Measurements from ENCODE around the gene FCN3.

FCN3 gene

GRCh38 chr1:27398405-27399149 lies 24.0 kb upstream of the FCN3 start:
- H3K27ac ChIP-seq (ENCODE audit: low read length), result no peak overlapping the region
- H3K9ac ChIP-seq (ENCODE audit: low read length), result no peak overlapping the region
- H3K4me2 ChIP-seq (ENCODE audit: low read length), result no peak overlapping the region
- no peaks in the 10 kb centered on the region for H3K27me3 ChIP-seq (ENCODE audit: low read depth, low read length)
- H3K79me2 ChIP-seq (ENCODE audit: low read length), result no peaks in the 10 kb centered on the region
- H3K4me1 ChIP-seq (ENCODE audit: low read length), result peaks cover 5% of the 10 kb centered on the region; the same call in 1 of the 2 replicates
- H3K36me3 ChIP-seq (replicated peaks; ENCODE audit: low read depth, low read length), result no peaks in the 10 kb centered on the region
- no peak overlapping the region for H3K4me3 ChIP-seq (ENCODE audit: low read length)
- H4K20me1 ChIP-seq (ENCODE audit: insufficient read depth, low read length), result no peaks in the 10 kb centered on the region
- no peaks in the 10 kb centered on the region for H3K9me3 ChIP-seq (ENCODE audit: insufficient read depth, low read length)
- TF ChIP-seq EZH2phosphoT487 (IDR thresholded peaks at IDR 0.05; ENCODE audit: low read depth) (no peak), CTCF (IDR thresholded peaks at IDR 0.05; ENCODE audit: low read depth, low read length) (no peak)
- H2AFZ ChIP-seq (ENCODE audit: low read depth, low read length), result no peak overlapping the region

GRCh38 chr1:27397749-27398148 lies 23.1 kb upstream of the FCN3 start:
- Histone ChIP-seq H3K27me3 (ENCODE audit: low read depth, low read length) (no peaks in the 10 kb centered on the region), H2AFZ (ENCODE audit: low read depth, low read length) (no peak overlapping the region), H3K36me3 (replicated peaks; ENCODE audit: low read depth, low read length) (no peaks in the 10 kb centered on the region), H4K20me1 (ENCODE audit: insufficient read depth, low read length) (no peaks in the 10 kb centered on the region), H3K9me3 (ENCODE audit: insufficient read depth, low read length) (no peaks in the 10 kb centered on the region), H3K4me1 (ENCODE audit: low read length) (peaks cover 5% of the 10 kb centered on the region; the same call in 1 of the 2 replicates), H3K27ac (ENCODE audit: low read length) (no peak overlapping the region), H3K79me2 (ENCODE audit: low read length) (no peaks in the 10 kb centered on the region), H3K4me3 (ENCODE audit: low read length) (no peak overlapping the region), H3K4me2 (ENCODE audit: low read length) (no peak overlapping the region), H3K9ac (ENCODE audit: low read length) (no peak overlapping the region)
- TF ChIP-seq EZH2phosphoT487 (IDR thresholded peaks at IDR 0.05; ENCODE audit: low read depth), result no peak
- no peak for TF ChIP-seq CTCF (IDR thresholded peaks at IDR 0.05; ENCODE audit: low read depth, low read length)

- Histone ChIP-seq H2AFZ (ENCODE audit: low read depth, low read length) (no peak overlapping the region), H3K9me3 (ENCODE audit: insufficient read depth, low read length) (no peaks in the 10 kb centered on the region), H3K27me3 (ENCODE audit: low read depth, low read length) (no peaks in the 10 kb centered on the region), H3K9ac (ENCODE audit: low read length) (no peak overlapping the region), H3K4me3 (ENCODE audit: low read length) (no peak overlapping the region), H3K36me3 (replicated peaks; ENCODE audit: low read depth, low read length) (no peaks in the 10 kb centered on the region), H3K4me2 (ENCODE audit: low read length) (no peak overlapping the region), H3K4me1 (ENCODE audit: low read length) (peaks cover 5% of the 10 kb centered on the region; the same call in 1 of the 2 replicates), H4K20me1 (ENCODE audit: insufficient read depth, low read length) (no peaks in the 10 kb centered on the region), H3K79me2 (ENCODE audit: low read length) (no peaks in the 10 kb centered on the region), H3K27ac (ENCODE audit: low read length) (no peak overlapping the region)
- TF ChIP-seq EZH2phosphoT487 (IDR thresholded peaks at IDR 0.05; ENCODE audit: low read depth) (no peak), CTCF (IDR thresholded peaks at IDR 0.05; ENCODE audit: low read depth, low read length) (no peak)
These were observed 22.5 kb upstream of the FCN3 start for GRCh38 chr1:27397110-27397509.

- H3K27me3 ChIP-seq (ENCODE audit: low read depth, low read length), result no peaks in the 10 kb centered on the region
- peak overlapping the region; percentile 52 for H3K4me2 ChIP-seq (ENCODE audit: low read length)
- 0 out of 2 replicates have a peak overlapping the region, but pooled peaks have one; percentile 13 for H3K4me3 ChIP-seq (ENCODE audit: low read length)
- H3K9me3 ChIP-seq (ENCODE audit: insufficient read depth, low read length), result no peaks in the 10 kb centered on the region
- H4K20me1 ChIP-seq (ENCODE audit: insufficient read depth, low read length), result no peaks in the 10 kb centered on the region
- no peak overlapping the region for H2AFZ ChIP-seq (ENCODE audit: low read depth, low read length)
- no peaks in the 10 kb centered on the region for H3K36me3 ChIP-seq (replicated peaks; ENCODE audit: low read depth, low read length)
- TF ChIP-seq CTCF (IDR thresholded peaks at IDR 0.05; ENCODE audit: low read depth, low read length), result peak; percentile 78
- TF ChIP-seq EZH2phosphoT487 (IDR thresholded peaks at IDR 0.05; ENCODE audit: low read depth), result no peak
- H3K27ac ChIP-seq (ENCODE audit: low read length), result no peak overlapping the region
- H3K79me2 ChIP-seq (ENCODE audit: low read length), result no peaks in the 10 kb centered on the region
- peaks cover 10% of the 10 kb centered on the region; the same call in 1 of the 2 replicates for H3K4me1 ChIP-seq (ENCODE audit: low read length)
- H3K9ac ChIP-seq (ENCODE audit: low read length), result peak overlapping the region; percentile 24; the same call in 1 of the 2 replicates
These were observed 21.0 kb upstream of the FCN3 start for GRCh38 chr1:27395441-27396195.

Measured in OCI-LY3 (cell line).